ENCODE measurements around the gene DSC1.
"Not testable (repeated sequence)": the region's sequence is repeated elsewhere in the genome, so short reads cannot be mapped to it uniquely, and the experiment has no call there.

The DSC1 gene

GRCh38 chr18:31146809-31147208 lies 15.8 kb downstream of the DSC1 start:
- H3K9me3 ChIP-seq (ENCODE audit: control insufficient read depth in 2 of 2, low read length in 2 of 2): no peaks in the 10 kb centered on the region
- H3K27me3 ChIP-seq (ENCODE audit: control insufficient read depth in 1 of 2, insufficient read depth in 2 of 2, low read length in 2 of 2): no peaks in the 10 kb centered on the region
- H3K36me3 ChIP-seq (ENCODE audit: control insufficient read depth in 2 of 2, insufficient read depth in 2 of 2, low read length in 2 of 2): no peaks in the 10 kb centered on the region
- no peaks in the 10 kb centered on the region for H3K4me1 ChIP-seq (ENCODE audit: control insufficient read depth, insufficient read depth, low read length)
- no peak overlapping the region for H3K27ac ChIP-seq (ENCODE audit: low read length)
- no peak overlapping the region for H3K4me3 ChIP-seq (ENCODE audit: low read length in 2 of 2)
- H3K9ac ChIP-seq (ENCODE audit: low read length in 2 of 2): no peak overlapping the region

GRCh38 chr18:31143025-31143424 lies 19.6 kb downstream of the DSC1 start:
- no peaks in the 10 kb centered on the region for H3K4me1 ChIP-seq (ENCODE audit: control insufficient read depth, insufficient read depth, low read length)
- H3K9ac ChIP-seq (ENCODE audit: low read length in 2 of 2): no peak overlapping the region
- no peaks in the 10 kb centered on the region for H3K9me3 ChIP-seq (ENCODE audit: control insufficient read depth in 2 of 2, low read length in 2 of 2)
- no peak overlapping the region for H3K4me3 ChIP-seq (ENCODE audit: low read length in 2 of 2)
- H3K36me3 ChIP-seq (ENCODE audit: control insufficient read depth in 2 of 2, insufficient read depth in 2 of 2, low read length in 2 of 2): no peaks in the 10 kb centered on the region
- no peaks in the 10 kb centered on the region for H3K27me3 ChIP-seq (ENCODE audit: control insufficient read depth in 1 of 2, insufficient read depth in 2 of 2, low read length in 2 of 2)
- no peak overlapping the region for H3K27ac ChIP-seq (ENCODE audit: low read length)

GRCh38 chr18:31138709-31139108 lies 23.9 kb downstream of the DSC1 start:
- Histone ChIP-seq H3K9me3 (ENCODE audit: control insufficient read depth in 2 of 2, low read length in 2 of 2) (no peaks in the 10 kb centered on the region), H3K27ac (ENCODE audit: low read length) (no peak overlapping the region), H3K4me3 (ENCODE audit: low read length in 2 of 2) (no peak overlapping the region), H3K27me3 (ENCODE audit: control insufficient read depth in 1 of 2, insufficient read depth in 2 of 2, low read length in 2 of 2) (no peaks in the 10 kb centered on the region), H3K4me1 (ENCODE audit: control insufficient read depth, insufficient read depth, low read length) (no peaks in the 10 kb centered on the region), H3K9ac (ENCODE audit: low read length in 2 of 2) (no peak overlapping the region), H3K36me3 (ENCODE audit: control insufficient read depth in 2 of 2, insufficient read depth in 2 of 2, low read length in 2 of 2) (no peaks in the 10 kb centered on the region)

GRCh38 chr18:31134988-31135529 lies 27.6 kb downstream of the DSC1 start:
- no peaks in the 10 kb centered on the region for H3K36me3 ChIP-seq (ENCODE audit: control insufficient read depth in 2 of 2, insufficient read depth in 2 of 2, low read length in 2 of 2)
- no peak overlapping the region for H3K4me3 ChIP-seq (ENCODE audit: low read length in 2 of 2)
- H3K4me1 ChIP-seq (ENCODE audit: control insufficient read depth, insufficient read depth, low read length): no peaks in the 10 kb centered on the region
- H3K9me3 ChIP-seq (ENCODE audit: control insufficient read depth in 2 of 2, low read length in 2 of 2): no peaks in the 10 kb centered on the region
- H3K27ac ChIP-seq (ENCODE audit: low read length): no peak overlapping the region
- no peak overlapping the region for H3K9ac ChIP-seq (ENCODE audit: low read length in 2 of 2)
- no peaks in the 10 kb centered on the region for H3K27me3 ChIP-seq (ENCODE audit: control insufficient read depth in 1 of 2, insufficient read depth in 2 of 2, low read length in 2 of 2)

GRCh38 chr18:31129398-31130115 lies 33.1 kb downstream of the DSC1 start:
- no peak overlapping the region for H3K27ac ChIP-seq (ENCODE audit: low read length)
- H3K9me3 ChIP-seq (ENCODE audit: control insufficient read depth in 2 of 2, low read length in 2 of 2): no peaks in the 10 kb centered on the region
- H3K36me3 ChIP-seq (ENCODE audit: control insufficient read depth in 2 of 2, insufficient read depth in 2 of 2, low read length in 2 of 2): no peaks in the 10 kb centered on the region
- H3K4me1 ChIP-seq (ENCODE audit: control insufficient read depth, insufficient read depth, low read length): no peaks in the 10 kb centered on the region
- H3K4me3 ChIP-seq (ENCODE audit: low read length in 2 of 2): no peak overlapping the region
- H3K27me3 ChIP-seq (ENCODE audit: control insufficient read depth in 1 of 2, insufficient read depth in 2 of 2, low read length in 2 of 2): no peaks in the 10 kb centered on the region
- H3K9ac ChIP-seq (ENCODE audit: low read length in 2 of 2): no peak overlapping the region

GRCh38 chr18:31125878-31126277 lies 36.8 kb downstream of the DSC1 start:
- no peaks in the 10 kb centered on the region for H3K9me3 ChIP-seq (ENCODE audit: control insufficient read depth in 2 of 2, low read length in 2 of 2)
- no peak overlapping the region for H3K27ac ChIP-seq (ENCODE audit: low read length)
- H3K9ac ChIP-seq (ENCODE audit: low read length in 2 of 2): no peak overlapping the region
- no peaks in the 10 kb centered on the region for H3K4me1 ChIP-seq (ENCODE audit: control insufficient read depth, insufficient read depth, low read length)
- H3K36me3 ChIP-seq (ENCODE audit: control insufficient read depth in 2 of 2, insufficient read depth in 2 of 2, low read length in 2 of 2): no peaks in the 10 kb centered on the region
- H3K27me3 ChIP-seq (ENCODE audit: control insufficient read depth in 1 of 2, insufficient read depth in 2 of 2, low read length in 2 of 2): no peaks in the 10 kb centered on the region
- no peak overlapping the region for H3K4me3 ChIP-seq (ENCODE audit: low read length in 2 of 2)

- not testable (repeated sequence) for H3K4me3 ChIP-seq (ENCODE audit: low read length in 2 of 2); H3K9me3 ChIP-seq (ENCODE audit: control insufficient read depth in 2 of 2, low read length in 2 of 2); H3K9ac ChIP-seq (ENCODE audit: low read length in 2 of 2); H3K36me3 ChIP-seq (ENCODE audit: control insufficient read depth in 2 of 2, insufficient read depth in 2 of 2, low read length in 2 of 2); H3K4me1 ChIP-seq (ENCODE audit: control insufficient read depth, insufficient read depth, low read length); H3K27me3 ChIP-seq (ENCODE audit: control insufficient read depth in 1 of 2, insufficient read depth in 2 of 2, low read length in 2 of 2); H3K27ac ChIP-seq (ENCODE audit: low read length)
Observed at GRCh38 chr18:31123125-31123524, 39.5 kb downstream of the DSC1 start.

- H3K9ac ChIP-seq (ENCODE audit: low read length in 2 of 2): no peak overlapping the region
- H3K27me3 ChIP-seq (ENCODE audit: control insufficient read depth in 1 of 2, insufficient read depth in 2 of 2, low read length in 2 of 2): no peaks in the 10 kb centered on the region
Observed at GRCh38 chr18:31120594-31120993, 42.1 kb downstream of the DSC1 start.

GRCh38 chr18:31116853-31117595 lies 45.6 kb downstream of the DSC1 start:
- no peak overlapping the region for H3K27ac ChIP-seq (ENCODE audit: low read length)
- no peaks in the 10 kb centered on the region for H3K36me3 ChIP-seq (ENCODE audit: control insufficient read depth in 2 of 2, insufficient read depth in 2 of 2, low read length in 2 of 2)
- no peaks in the 10 kb centered on the region for H3K4me1 ChIP-seq (ENCODE audit: control insufficient read depth, insufficient read depth, low read length)

More at GRCh38 chr18:31120594-31120993, 42.1 kb downstream of the DSC1 start:
- Histone ChIP-seq H3K9me3 (ENCODE audit: control insufficient read depth in 2 of 2, low read length in 2 of 2) (no peaks in the 10 kb centered on the region), H3K4me3 (ENCODE audit: low read length in 2 of 2) (no peak overlapping the region), H3K36me3 (ENCODE audit: control insufficient read depth in 2 of 2, insufficient read depth in 2 of 2, low read length in 2 of 2) (no peaks in the 10 kb centered on the region), H3K4me1 (ENCODE audit: control insufficient read depth, insufficient read depth, low read length) (no peaks in the 10 kb centered on the region), H3K27ac (ENCODE audit: low read length) (no peak overlapping the region)

GRCh38 chr18:31112804-31113203 lies 49.9 kb downstream of the DSC1 start:
- Histone ChIP-seq H3K27ac (ENCODE audit: low read length) (no peak overlapping the region), H3K9ac (ENCODE audit: low read length in 2 of 2) (no peak overlapping the region), H3K9me3 (ENCODE audit: control insufficient read depth in 2 of 2, low read length in 2 of 2) (no peaks in the 10 kb centered on the region), H3K4me1 (ENCODE audit: control insufficient read depth, insufficient read depth, low read length) (no peaks in the 10 kb centered on the region), H3K4me3 (ENCODE audit: low read length in 2 of 2) (no peak overlapping the region), H3K36me3 (ENCODE audit: control insufficient read depth in 2 of 2, insufficient read depth in 2 of 2, low read length in 2 of 2) (no peaks in the 10 kb centered on the region), H3K27me3 (ENCODE audit: control insufficient read depth in 1 of 2, insufficient read depth in 2 of 2, low read length in 2 of 2) (no peaks in the 10 kb centered on the region)

More at GRCh38 chr18:31116853-31117595, 45.6 kb downstream of the DSC1 start:
- no peaks in the 10 kb centered on the region for H3K9me3 ChIP-seq (ENCODE audit: control insufficient read depth in 2 of 2, low read length in 2 of 2)
- H3K4me3 ChIP-seq (ENCODE audit: low read length in 2 of 2): no peak overlapping the region
- H3K27me3 ChIP-seq (ENCODE audit: control insufficient read depth in 1 of 2, insufficient read depth in 2 of 2, low read length in 2 of 2): no peaks in the 10 kb centered on the region
- H3K9ac ChIP-seq (ENCODE audit: low read length in 2 of 2): no peak overlapping the region

- H3K4me3 ChIP-seq (ENCODE audit: low read length in 2 of 2): no peak overlapping the region
- no peaks in the 10 kb centered on the region for H3K4me1 ChIP-seq (ENCODE audit: control insufficient read depth, insufficient read depth, low read length)
- no peak overlapping the region for H3K27ac ChIP-seq (ENCODE audit: low read length)
- peaks cover 2 to 10% of the 10 kb centered on the region in 2 donors for H3K27me3 ChIP-seq (ENCODE audit: control insufficient read depth in 1 of 2, insufficient read depth in 2 of 2, low read length in 2 of 2)
- no peaks in the 10 kb centered on the region for H3K9me3 ChIP-seq (ENCODE audit: control insufficient read depth in 2 of 2, low read length in 2 of 2)
- H3K9ac ChIP-seq (ENCODE audit: low read length in 2 of 2): no peak overlapping the region
- no peaks in the 10 kb centered on the region for H3K36me3 ChIP-seq (ENCODE audit: control insufficient read depth in 2 of 2, insufficient read depth in 2 of 2, low read length in 2 of 2)
Observed at GRCh38 chr18:31105733-31106132, 56.9 kb downstream of the DSC1 start.

Data from stomach smooth muscle (tissue), 2 donors.